Endothelial cell of umbilical vein (primary cell): ENCODE results near the gene NCAPG2. TPM values are rescaled to one million over a fixed set of nuclear protein-coding genes. Genes with fewer than 3 reads are reported as not detected.

Experiments
- BruUV-seq: library from RNA; stranded (reverse); fragments of 400-500 nt; replicated peaks from 2 replicates; lab custom pipeline; 2021; lab: Mats Ljungman, UMichigan
- CTCF ChIA-PET: fragments of 300-600, 350-600 bp; sonication (Branson Sonifier 250); formaldehyde crosslinking; loops from one replicate; lab custom pipeline; 2021; ENCODE audit warnings: antibody characterized with exemption, inconsistent platforms; lab: Charles Lee
- POLR2A ChIA-PET: fragments of 300-600, 350-600 bp; sonication (Branson Sonifier 250); formaldehyde crosslinking; loops from one replicate; lab custom pipeline; 2021; ENCODE audit warnings: antibody characterized with exemption, inconsistent platforms; lab: Charles Lee
- DNase-seq: peaks from one replicate; pipeline ENCODE4 v3.0.0-alpha.2; 2011; ENCODE audit warnings: low read depth, low spot score
- FAIRE-seq: peaks from 2 replicates; lab custom pipeline; 2011; peaks lifted over from hg19 to GRCh38; lab: Jason Lieb, UNC
- H2AFZ ChIP-seq: 2 replicates; pipeline ENCODE4 v1.6.0; 2012; ENCODE audit warnings: low read depth, low read length, control low read depth, inconsistent platforms
- H3K27ac ChIP-seq: 2 replicates; pipeline ENCODE4 v1.5.1; 2011; ENCODE audit warnings: low read depth, mild to moderate bottlenecking, control low read depth, low read length, moderate library complexity; ENCODE audit not compliant: insufficient read depth
- H3K27me3 ChIP-seq, 2 experiments: 2 replicates each; pipeline versions ENCODE4 v1.6.0 to v1.6.1; 2011; ENCODE audit warnings: low read length in 2 of 2, mixed read lengths in 1 of 2; ENCODE audit not compliant: control insufficient read depth in 2 of 2, insufficient read depth in 2 of 2
- H3K36me3 ChIP-seq, 2 experiments: 2 replicates in 1 of 2; 3 replicates in 1 of 2; pipeline ENCODE4 v1.5.1; 2011; ENCODE audit warnings: low read length in 2 of 2, mild to moderate bottlenecking in 1 of 2, moderate library complexity in 1 of 2; ENCODE audit not compliant: control insufficient read depth in 2 of 2, insufficient read depth in 2 of 2; ENCODE audit errors: extremely low read depth in 1 of 2
- H3K4me1 ChIP-seq: 3 replicates; pipeline ENCODE4 v1.5.1; 2011; ENCODE audit warnings: mild to moderate bottlenecking, low read length; ENCODE audit not compliant: control insufficient read depth, insufficient read depth; ENCODE audit errors: extremely low read depth
- H3K4me2 ChIP-seq: 2 replicates; pipeline ENCODE4 v1.6.1; 2011; ENCODE audit warnings: low read length, control low read depth, mixed read lengths; ENCODE audit not compliant: insufficient read depth
- H3K4me3 ChIP-seq, 3 experiments: fragments of 200-600 bp in 1 of 3; sonication (generic), shearing (Covaris generic) in 1 of 3; replicated peaks in 1 of 3; 2 replicates each; pipeline ENCODE4 v1.5.1; 2011 to 2016; ENCODE audit warnings: control low read depth in 3 of 3, low read length in 3 of 3, mild to moderate bottlenecking in 2 of 3, inconsistent platforms in 1 of 3, low read depth in 1 of 3, moderate library complexity in 1 of 3; ENCODE audit not compliant: insufficient read depth in 1 of 3
- H3K79me2 ChIP-seq: 2 replicates; pipeline ENCODE4 v1.6.0; 2012; ENCODE audit warnings: low read length, inconsistent platforms; ENCODE audit not compliant: control insufficient read depth, insufficient read depth
- H3K9ac ChIP-seq: replicated peaks from 2 replicates; pipeline ENCODE3; 2011; ENCODE audit warnings: low read length, control low read depth; ENCODE audit not compliant: insufficient read depth; ENCODE audit errors: extremely low read depth
- H3K9me1 ChIP-seq: replicated peaks from 3 replicates; pipeline ENCODE4 v1.6.0; 2011; ENCODE audit warnings: mild to moderate bottlenecking, low read length; ENCODE audit not compliant: control insufficient read depth, insufficient read depth; ENCODE audit errors: extremely low read depth
- H3K9me3 ChIP-seq: replicated peaks from 2 replicates; pipeline ENCODE4 v1.5.1; 2012; ENCODE audit warnings: low read length, inconsistent platforms; ENCODE audit not compliant: control insufficient read depth, insufficient read depth
- H4K20me1 ChIP-seq: replicated peaks from 2 replicates; pipeline ENCODE3; 2011; ENCODE audit warnings: mild to moderate bottlenecking, low read length; ENCODE audit not compliant: control insufficient read depth, insufficient read depth; ENCODE audit errors: extremely low read depth
- EZH2 ChIP-seq: IDR thresholded peaks from 2 replicates; pipeline ENCODE4 v1.6.1; 2012; ENCODE audit warnings: borderline replicate concordance, low read depth, mild to moderate bottlenecking, moderate library complexity, low read length, inconsistent platforms; ENCODE audit not compliant: severe bottlenecking
- FOS ChIP-seq: IDR thresholded peaks from 2 replicates; pipeline ENCODE4 v1.6.1; 2011; ENCODE audit warnings: mild to moderate bottlenecking, low read length, moderate library complexity, borderline replicate concordance; ENCODE audit not compliant: insufficient read depth
- GATA2 ChIP-seq: IDR thresholded peaks from 2 replicates; pipeline ENCODE4 v1.7.0; 2011; ENCODE audit warnings: low read depth, mild to moderate bottlenecking, moderate library complexity, mixed read lengths, low read length; ENCODE audit not compliant: insufficient read length, insufficient read depth
- JUN ChIP-seq: IDR thresholded peaks from 2 replicates; pipeline ENCODE4 v1.6.1; 2011; ENCODE audit warnings: borderline replicate concordance, low read depth; ENCODE audit not compliant: insufficient read length, insufficient read depth
- MYC ChIP-seq: IDR thresholded peaks from one replicate; pipeline ENCODE4 v1.6.1; 2011; ENCODE audit warnings: mild to moderate bottlenecking, low read depth, low read length
- POLR2A ChIP-seq: IDR thresholded peaks from 2 replicates; pipeline ENCODE4 v1.6.1; 2012; ENCODE audit warnings: low read depth, mild to moderate bottlenecking, control low read depth, low read length
- POLR2AphosphoS5 ChIP-seq: IDR thresholded peaks from 2 replicates; pipeline ENCODE4 v1.6.1; 2012; ENCODE audit warnings: low read depth, mild to moderate bottlenecking, control low read depth, low read length, moderate library complexity; ENCODE audit not compliant: insufficient read depth
- dilution Hi-C: fragments of 300-500 bp; cut with MboI; formaldehyde crosslinking; loops from one replicate; pipeline ENCODE4 v1.15.0; 2019; ENCODE audit warnings: low sequenced_read_pairs; ENCODE audit not compliant: extremely low pct_ligation_motif_present
- intact Hi-C: fragments of 100-400 bp; cut with micrococcal nuclease; formaldehyde crosslinking; loops from one replicate; pipeline ENCODE4 v1.10.0; 2022
- polyA plus RNA-seq, 4 experiments: library from polyadenylated mRNA; depleted of rRNA in 3 of 4; stranded (reverse) in 3 of 4; unstranded in 1 of 4; fragments of >200 nt; gene quantifications; 2 replicates each; pipeline versions ENCODE4 v1.2.1 to v1.2.3, GENCODE V29; 2011 to 2012; ENCODE audit warnings: missing spikeins in 1 of 4
- total RNA-seq: library from RNA; stranded (reverse); gene quantifications from 2 replicates; pipeline ENCODE4 v1.2.3, GENCODE V29; 2021
- TF ChIP-seq, protein P1 (sequence below): IDR thresholded peaks from 2 replicates; pipeline ENCODE4 v1.6.1; 2011; ENCODE audit not compliant: insufficient read depth, insufficient read length
- TF ChIP-seq, protein P2 (sequence below), 2 donors: IDR thresholded peaks; 1 replicate in 1 of 2; 2 replicates in 1 of 2; pipeline ENCODE4 v1.5.1; 2011; ENCODE audit warnings: low read length in 2 of 2, mild to moderate bottlenecking in 2 of 2, moderate library complexity in 2 of 2, control low read depth in 1 of 2, inconsistent platforms in 1 of 2, low read depth in 1 of 2; ENCODE audit not compliant: insufficient read depth in 1 of 2; ENCODE audit errors: extremely low read depth in 1 of 2

The NCAPG2 gene
- total and polyA plus RNA-seq, 2 donors (not counting 3 experiments of a cell fraction or from before 2014, with no cell fraction given) = 19.2 to 62.3 TPM

DNA sequence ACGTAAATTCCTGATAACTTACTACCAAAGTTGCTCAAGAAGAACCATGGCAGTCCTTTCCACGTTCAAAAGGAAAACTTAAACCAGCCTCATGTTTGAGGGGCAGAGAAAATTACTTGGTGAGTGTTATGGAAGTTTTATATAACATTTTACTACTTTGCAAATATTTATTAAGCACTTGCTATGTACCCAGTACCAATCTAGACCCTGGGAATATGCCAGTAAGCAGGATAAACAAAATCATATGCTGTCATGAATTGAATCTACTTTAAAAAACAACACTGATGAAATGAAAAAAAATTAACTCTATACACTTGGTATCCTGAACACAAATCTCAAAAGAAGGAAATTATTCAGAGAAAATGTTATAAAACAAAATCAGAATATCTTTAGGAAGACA, 46.1 kb downstream of the NCAPG2 start:
- no peaks in the 10 kb centered on the region for H3K4me1 ChIP-seq
- no peak for DNase-seq
- peaks cover 16% of the 10 kb centered on the region in 2 experiments for H3K36me3 ChIP-seq
- no peaks in the 10 kb centered on the region for H3K9me1 ChIP-seq
- ChIA-PET POLR2A (no interaction called here), CTCF (no interaction called here)
- H3K4me2 ChIP-seq = no peak overlapping the region
- no peak overlapping the region for H3K27ac ChIP-seq
- no peak for TF ChIP-seq FOS
- TF ChIP-seq POLR2A = no peak
- no peak for TF ChIP-seq JUN
- no peak for TF ChIP-seq GATA2
- TF ChIP-seq, protein P1, sequence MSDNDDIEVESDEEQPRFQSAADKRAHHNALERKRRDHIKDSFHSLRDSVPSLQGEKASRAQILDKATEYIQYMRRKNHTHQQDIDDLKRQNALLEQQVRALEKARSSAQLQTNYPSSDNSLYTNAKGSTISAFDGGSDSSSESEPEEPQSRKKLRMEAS = no peak
- TF ChIP-seq, protein P2, sequence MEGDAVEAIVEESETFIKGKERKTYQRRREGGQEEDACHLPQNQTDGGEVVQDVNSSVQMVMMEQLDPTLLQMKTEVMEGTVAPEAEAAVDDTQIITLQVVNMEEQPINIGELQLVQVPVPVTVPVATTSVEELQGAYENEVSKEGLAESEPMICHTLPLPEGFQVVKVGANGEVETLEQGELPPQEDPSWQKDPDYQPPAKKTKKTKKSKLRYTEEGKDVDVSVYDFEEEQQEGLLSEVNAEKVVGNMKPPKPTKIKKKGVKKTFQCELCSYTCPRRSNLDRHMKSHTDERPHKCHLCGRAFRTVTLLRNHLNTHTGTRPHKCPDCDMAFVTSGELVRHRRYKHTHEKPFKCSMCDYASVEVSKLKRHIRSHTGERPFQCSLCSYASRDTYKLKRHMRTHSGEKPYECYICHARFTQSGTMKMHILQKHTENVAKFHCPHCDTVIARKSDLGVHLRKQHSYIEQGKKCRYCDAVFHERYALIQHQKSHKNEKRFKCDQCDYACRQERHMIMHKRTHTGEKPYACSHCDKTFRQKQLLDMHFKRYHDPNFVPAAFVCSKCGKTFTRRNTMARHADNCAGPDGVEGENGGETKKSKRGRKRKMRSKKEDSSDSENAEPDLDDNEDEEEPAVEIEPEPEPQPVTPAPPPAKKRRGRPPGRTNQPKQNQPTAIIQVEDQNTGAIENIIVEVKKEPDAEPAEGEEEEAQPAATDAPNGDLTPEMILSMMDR (IDR thresholded peaks at IDR 0.05; ENCODE audit: extremely low read depth in 1 of 2, insufficient read depth in 1 of 2, low read depth in 1 of 2, low read length in 2 of 2) = no peak
- no peak for TF ChIP-seq EZH2
- TF ChIP-seq POLR2AphosphoS5 = no peak
- TF ChIP-seq MYC = no peak
- no peaks in the 10 kb centered on the region for H3K79me2 ChIP-seq
- no peak overlapping the region for H2AFZ ChIP-seq
- intact Hi-C loops = no loop called here
- FAIRE-seq = no peak
- H3K9ac ChIP-seq = no peak overlapping the region
- no peaks in the 10 kb centered on the region for H3K9me3 ChIP-seq
- H3K27me3 ChIP-seq = no peaks in the 10 kb centered on the region
- H3K4me3 ChIP-seq = no peak overlapping the region
- no TSS peak for BruUV-seq
- no peaks in the 10 kb centered on the region for H4K20me1 ChIP-seq
- dilution Hi-C loops = no loop called here
